Nephron (organoid): Measurements from ENCODE around the gene S100A6.

Experiments
- H3K27ac Mint-ChIP-seq, 3 experiments: 2 replicates each; pipeline ENCODE4 v1.8.0; 2020; ENCODE audit warnings: mixed read lengths in 3 of 3, mild to moderate bottlenecking in 2 of 3, moderate library complexity in 1 of 3
- H3K27me3 Mint-ChIP-seq: 2 replicates; pipeline ENCODE4 v1.8.0; 2021; ENCODE audit warnings: low read depth, mild to moderate bottlenecking, moderate library complexity, mixed read lengths
- H3K36me3 Mint-ChIP-seq: 2 replicates; pipeline ENCODE4 v1.8.0; 2020; ENCODE audit warnings: low read depth, mixed read lengths
- H3K4me1 Mint-ChIP-seq: 2 replicates; pipeline ENCODE4 v1.8.0; 2020; ENCODE audit warnings: mixed read lengths
- H3K4me3 Mint-ChIP-seq, 3 experiments: 2 replicates each; pipeline ENCODE4 v1.8.0; 2020; ENCODE audit warnings: mild to moderate bottlenecking in 3 of 3, mixed read lengths in 3 of 3, moderate library complexity in 2 of 3
- H3K9me3 Mint-ChIP-seq: 2 replicates; pipeline ENCODE4 v1.8.0; 2020; ENCODE audit warnings: mixed read lengths
- TF ChIP-seq, protein P1 (sequence below), 3 experiments: fragments of 200-600 bp; sonication (generic); IDR thresholded peaks; one replicate each; pipeline ENCODE4 v1.5.0; 2021; ENCODE audit warnings: antibody characterized with exemption in 3 of 3; ENCODE audit not compliant: unreplicated experiment in 3 of 3

Gene S100A6

DNA sequence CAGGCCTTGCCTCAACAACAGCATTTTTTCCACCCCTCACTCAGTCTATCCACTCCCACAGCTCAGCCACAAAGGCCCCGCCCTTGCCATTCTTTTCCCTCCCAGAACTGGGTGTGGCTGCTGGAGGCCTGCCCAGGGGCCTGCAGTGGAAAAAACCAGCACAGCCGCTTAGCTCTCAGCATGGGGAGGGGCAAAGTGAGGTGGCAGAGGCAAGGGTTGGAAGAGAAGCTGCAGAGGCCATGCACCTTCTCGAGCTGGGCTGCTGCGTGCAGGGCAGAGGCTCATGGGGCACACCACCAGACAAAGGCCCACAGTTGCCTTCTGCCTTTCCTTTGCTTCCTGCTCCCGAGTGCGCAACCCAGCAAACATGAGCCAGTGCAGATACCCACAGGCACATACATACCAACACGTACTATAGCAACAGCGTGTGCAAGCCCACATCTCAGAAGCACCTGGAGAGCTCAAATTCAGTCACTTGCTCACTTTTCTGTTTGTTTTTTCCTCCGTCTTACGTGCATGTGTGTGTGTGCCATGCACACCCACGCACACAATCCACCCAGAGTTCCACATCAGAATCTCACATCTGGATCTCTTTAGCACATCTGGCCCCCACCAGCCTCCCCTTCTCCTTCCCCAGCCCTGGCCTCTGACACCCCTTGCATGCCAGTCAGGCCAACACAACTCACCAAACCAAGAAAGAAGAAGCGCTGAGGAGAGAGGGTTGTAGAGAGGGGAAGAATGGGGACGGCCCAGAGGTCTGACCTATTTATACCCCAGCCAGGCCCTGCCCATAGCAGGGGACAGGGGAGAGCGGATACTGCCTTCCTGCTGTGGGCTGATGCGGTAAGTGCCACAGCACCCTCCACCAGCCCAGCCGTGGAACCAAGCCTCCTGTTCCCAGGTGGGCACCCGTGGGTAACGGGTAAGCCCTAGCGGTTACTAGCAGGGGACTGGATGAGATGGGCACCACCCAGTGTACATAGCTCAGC lies 9.6 kb upstream of the S100A6 start, which contains the start of gene S100A4:
Gene S100A4, minus strand, starts transcription at position 740 of the 989 bp plus-strand sequence. CDS start 1,012 bp downstream, outside the sequence.
- peaks cover 80% of the 10 kb centered on the region for H3K4me1 Mint-ChIP-seq

DNA sequence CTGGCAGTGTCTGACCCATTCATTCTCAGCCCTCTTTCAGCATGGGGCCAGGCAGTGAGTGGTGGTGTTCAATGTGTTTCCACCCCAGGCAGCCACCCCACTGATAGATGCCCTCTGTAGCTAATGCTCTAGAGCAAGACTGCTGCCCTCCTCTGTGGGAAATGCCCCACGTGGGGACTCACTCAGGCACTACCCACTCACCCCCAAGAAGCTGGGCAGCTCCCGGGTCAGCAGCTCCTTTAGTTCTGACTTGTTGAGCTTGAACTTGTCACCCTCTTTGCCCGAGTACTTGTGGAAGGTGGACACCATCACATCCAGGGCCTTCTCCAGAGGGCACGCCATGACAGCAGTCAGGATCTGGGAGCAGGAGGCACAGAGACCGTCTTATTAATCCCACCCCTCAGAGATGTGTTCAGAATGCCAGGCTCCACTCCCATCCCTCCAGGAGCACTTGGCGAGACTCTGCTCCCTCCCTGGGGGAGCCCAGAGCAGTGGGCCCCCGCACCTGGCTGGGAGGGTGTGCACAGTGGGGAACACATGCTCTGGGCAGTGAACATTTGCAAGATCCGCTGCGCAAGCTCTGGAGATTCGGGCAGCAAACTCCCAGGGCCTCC lies 8.8 kb upstream of the S100A6 start:
- peak overlapping the region; percentile 76 to 82 (median 79) for H3K4me3 Mint-ChIP-seq
- no peaks in the 10 kb centered on the region for H3K36me3 Mint-ChIP-seq

More for the DNA sequence above, 9.6 kb upstream of the S100A6 start, which contains the start of gene S100A4:
- TF ChIP-seq, protein P1, sequence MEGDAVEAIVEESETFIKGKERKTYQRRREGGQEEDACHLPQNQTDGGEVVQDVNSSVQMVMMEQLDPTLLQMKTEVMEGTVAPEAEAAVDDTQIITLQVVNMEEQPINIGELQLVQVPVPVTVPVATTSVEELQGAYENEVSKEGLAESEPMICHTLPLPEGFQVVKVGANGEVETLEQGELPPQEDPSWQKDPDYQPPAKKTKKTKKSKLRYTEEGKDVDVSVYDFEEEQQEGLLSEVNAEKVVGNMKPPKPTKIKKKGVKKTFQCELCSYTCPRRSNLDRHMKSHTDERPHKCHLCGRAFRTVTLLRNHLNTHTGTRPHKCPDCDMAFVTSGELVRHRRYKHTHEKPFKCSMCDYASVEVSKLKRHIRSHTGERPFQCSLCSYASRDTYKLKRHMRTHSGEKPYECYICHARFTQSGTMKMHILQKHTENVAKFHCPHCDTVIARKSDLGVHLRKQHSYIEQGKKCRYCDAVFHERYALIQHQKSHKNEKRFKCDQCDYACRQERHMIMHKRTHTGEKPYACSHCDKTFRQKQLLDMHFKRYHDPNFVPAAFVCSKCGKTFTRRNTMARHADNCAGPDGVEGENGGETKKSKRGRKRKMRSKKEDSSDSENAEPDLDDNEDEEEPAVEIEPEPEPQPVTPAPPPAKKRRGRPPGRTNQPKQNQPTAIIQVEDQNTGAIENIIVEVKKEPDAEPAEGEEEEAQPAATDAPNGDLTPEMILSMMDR (IDR thresholded peaks at IDR 0.05; ENCODE audit: unreplicated experiment in 3 of 3): no peak
- H3K27me3 Mint-ChIP-seq: peaks cover 7% of the 10 kb centered on the region
- H3K36me3 Mint-ChIP-seq: no peaks in the 10 kb centered on the region
- no peaks in the 10 kb centered on the region for H3K9me3 Mint-ChIP-seq
- peak within 1 kb of the TSS; percentile 98 to 99 (median 98) for H3K27ac Mint-ChIP-seq
- H3K4me3 Mint-ChIP-seq: peak within 1 kb of the TSS; percentile 76 to 82 (median 79)

DNA sequence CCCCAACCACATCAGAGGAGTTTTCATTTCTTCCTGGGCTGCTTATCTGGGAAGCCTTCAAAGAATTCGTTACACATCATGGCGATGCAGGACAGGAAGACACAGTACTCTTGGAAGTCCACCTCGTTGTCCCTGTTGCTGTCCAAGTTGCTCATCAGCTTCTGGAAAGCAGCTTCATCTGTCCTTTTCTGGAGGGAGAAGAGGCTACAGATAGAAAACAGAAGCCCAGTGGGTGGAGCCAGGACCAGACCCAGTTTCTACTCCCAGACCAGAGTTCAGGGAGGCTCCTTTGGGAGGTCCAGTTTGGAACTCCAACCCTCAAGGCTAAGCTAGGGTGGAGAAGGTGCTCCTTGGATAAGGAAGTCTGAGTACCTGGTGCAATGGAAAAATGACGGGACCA lies 7.9 kb upstream of the S100A6 start:
- Mint-ChIP-seq H3K36me3 (no peaks in the 10 kb centered on the region), H3K4me1 (peaks cover 68% of the 10 kb centered on the region), H3K27me3 (peaks cover 7% of the 10 kb centered on the region), H3K27ac (peak overlapping the region; percentile 98 to 99 (median 98)), H3K4me3 (peak overlapping the region in 2 of 3 experiments; percentile 79 to 82), H3K9me3 (no peaks in the 10 kb centered on the region)
- TF ChIP-seq, protein P1 (IDR thresholded peaks at IDR 0.05; ENCODE audit: unreplicated experiment in 3 of 3): no peak

More for the DNA sequence above, 8.8 kb upstream of the S100A6 start:
- Mint-ChIP-seq H3K9me3 (no peaks in the 10 kb centered on the region), H3K27me3 (peaks cover 7% of the 10 kb centered on the region), H3K4me1 (peaks cover 77% of the 10 kb centered on the region), H3K27ac (peak overlapping the region; percentile 98 to 99 (median 98))
- TF ChIP-seq, protein P1 (IDR thresholded peaks at IDR 0.05; ENCODE audit: unreplicated experiment in 3 of 3): no peak

DNA sequence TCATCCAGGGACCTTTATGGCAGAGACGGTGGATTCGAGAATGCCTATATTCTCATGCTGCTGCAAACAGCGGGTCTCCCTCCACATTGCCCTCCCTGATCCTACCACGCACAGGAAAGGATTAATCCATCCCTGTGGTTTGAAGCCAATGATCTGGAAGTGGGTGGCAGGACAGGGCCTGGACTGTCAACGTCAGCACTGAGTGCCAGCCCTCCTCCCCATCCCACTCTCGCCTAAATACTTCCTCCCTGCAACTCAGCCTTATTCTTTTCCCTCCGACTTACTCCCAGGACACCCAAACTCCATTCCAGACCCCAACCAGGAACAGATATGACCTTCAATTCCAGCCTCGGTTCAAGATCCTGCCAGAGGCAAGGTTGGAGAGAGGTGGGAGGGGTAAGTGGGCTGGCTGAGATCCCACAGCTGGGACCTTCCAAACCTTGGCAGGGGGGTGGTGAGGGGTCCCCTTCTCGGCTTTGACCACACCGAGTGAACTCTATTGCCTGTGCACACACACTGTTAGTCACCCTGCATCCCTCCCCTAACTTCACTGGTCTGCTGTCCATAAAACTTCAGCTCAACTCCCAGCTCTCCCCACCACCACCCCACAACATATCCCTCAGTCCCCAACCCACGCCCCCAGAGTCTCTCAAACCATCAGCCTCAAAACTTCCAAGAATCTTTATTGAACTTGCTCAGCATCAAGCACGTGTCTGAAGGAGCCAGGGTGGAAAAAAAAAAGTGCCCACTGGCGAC lies 7.3 kb upstream of the S100A6 start:
- H3K36me3 Mint-ChIP-seq: no peaks in the 10 kb centered on the region
- no peaks in the 10 kb centered on the region for H3K9me3 Mint-ChIP-seq
- peaks cover 64% of the 10 kb centered on the region for H3K4me1 Mint-ChIP-seq
- H3K4me3 Mint-ChIP-seq: peak overlapping the region; percentile 13 to 71 (median 39)
- H3K27me3 Mint-ChIP-seq: peaks cover 6% of the 10 kb centered on the region
- TF ChIP-seq, protein P1 (IDR thresholded peaks at IDR 0.05; ENCODE audit: unreplicated experiment in 3 of 3): no peak
- peak overlapping the region; percentile 98 to 99 (median 98) for H3K27ac Mint-ChIP-seq

DNA sequence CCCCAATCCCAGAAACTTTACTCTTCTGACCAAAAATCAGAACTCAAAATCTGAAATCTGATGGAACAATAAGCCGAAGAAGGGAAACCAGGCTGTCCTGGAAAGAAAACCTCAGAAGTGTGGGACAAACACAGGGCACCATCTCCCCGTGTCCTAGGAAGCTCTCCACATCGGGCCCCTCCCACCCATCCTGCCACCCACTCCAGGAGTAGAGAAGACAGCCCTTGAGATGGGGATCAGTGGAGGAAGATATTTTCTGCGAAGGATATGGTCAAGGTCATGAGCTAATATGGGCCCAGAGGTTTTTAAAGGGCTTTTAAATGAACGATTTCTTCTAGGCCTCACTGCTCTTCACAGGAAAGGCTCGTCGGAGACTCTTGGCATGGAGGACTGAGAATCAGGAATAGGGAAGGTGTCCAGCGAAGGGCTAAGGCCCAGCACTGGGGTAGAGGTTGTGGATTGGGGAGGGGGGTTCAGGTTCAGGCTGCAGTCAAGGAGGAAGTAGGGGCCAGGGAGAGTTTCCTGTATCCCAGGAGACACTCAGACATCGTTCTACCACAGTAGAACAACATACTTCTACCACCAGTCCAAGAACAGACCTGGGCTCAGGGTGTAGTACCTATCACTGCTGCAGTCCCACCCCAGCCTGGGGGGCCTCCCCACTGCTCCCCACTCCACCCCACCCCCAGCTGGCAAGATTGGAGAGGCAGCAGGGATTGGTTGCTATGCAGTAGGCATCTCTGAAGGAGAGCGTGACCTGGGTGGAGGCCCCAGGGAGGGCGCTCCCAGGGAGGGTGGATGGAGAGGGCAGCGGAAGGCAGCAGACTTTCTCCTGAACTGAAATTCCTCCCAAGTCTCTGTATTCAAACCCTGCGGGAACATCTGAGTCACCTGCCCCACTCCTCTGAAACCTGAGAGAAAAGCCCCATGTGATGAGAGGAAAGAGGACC lies 6.1 kb upstream of the S100A6 start:
- Mint-ChIP-seq H3K36me3 (no peaks in the 10 kb centered on the region), H3K4me3 (peak overlapping the region in 2 of 3 experiments; percentile 29 to 32), H3K27me3 (no peaks in the 10 kb centered on the region), H3K9me3 (no peaks in the 10 kb centered on the region), H3K4me1 (peaks cover 64% of the 10 kb centered on the region), H3K27ac (peak overlapping the region; percentile 98 to 99 (median 98))
- TF ChIP-seq, protein P1 (IDR thresholded peaks at IDR 0.05; ENCODE audit: unreplicated experiment in 3 of 3): no peak
